NCI-H2227 (cell line): ENCODE results near the gene KIF1A.
"Not testable (repeated sequence)": the region's sequence is repeated elsewhere in the genome, so short reads cannot be mapped to it uniquely, and the experiment has no call there.

ENCODE experiments used
- DNase-seq: peaks from one replicate; lab custom pipeline; 2025; ENCODE audit not compliant: unreplicated experiment; lab: John Stamatoyannopoulos, UW

Gene KIF1A

DNA sequence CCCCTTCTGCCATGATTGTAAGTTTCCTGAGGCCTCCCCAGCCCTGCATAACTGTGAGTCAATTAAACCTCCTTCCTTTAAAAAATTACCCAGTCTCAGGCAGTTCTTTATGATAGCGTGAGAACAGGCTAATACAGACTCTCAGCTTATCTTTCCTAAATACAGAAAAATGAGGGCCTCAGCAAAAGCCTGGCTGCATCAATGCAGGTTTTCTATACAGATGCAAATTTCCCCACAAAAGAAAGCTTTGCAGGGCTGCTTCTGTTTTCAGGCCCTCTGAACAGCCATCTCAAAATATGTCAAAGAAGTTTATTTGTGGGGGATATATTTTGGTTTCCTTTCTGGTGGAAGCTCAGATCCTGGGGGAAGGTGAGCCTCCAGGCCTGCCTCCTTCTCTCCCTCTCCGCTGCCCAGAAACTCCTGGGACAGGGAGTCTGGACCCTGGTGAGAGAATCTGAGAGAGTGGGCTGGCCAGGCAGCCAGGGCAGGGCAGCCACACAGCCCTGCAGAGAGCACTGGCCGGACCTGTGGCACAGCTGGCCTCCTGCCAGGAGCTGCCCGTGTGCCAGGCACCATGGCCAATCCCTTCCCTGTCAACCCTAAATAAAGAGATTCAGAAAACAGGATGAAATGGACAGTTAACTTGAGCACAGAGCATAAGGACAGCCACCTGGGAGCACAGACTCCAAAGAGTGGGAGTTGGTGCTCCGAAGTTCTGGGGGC is 27.0 kb upstream of the KIF1A start:
- no peak for DNase-seq

DNA sequence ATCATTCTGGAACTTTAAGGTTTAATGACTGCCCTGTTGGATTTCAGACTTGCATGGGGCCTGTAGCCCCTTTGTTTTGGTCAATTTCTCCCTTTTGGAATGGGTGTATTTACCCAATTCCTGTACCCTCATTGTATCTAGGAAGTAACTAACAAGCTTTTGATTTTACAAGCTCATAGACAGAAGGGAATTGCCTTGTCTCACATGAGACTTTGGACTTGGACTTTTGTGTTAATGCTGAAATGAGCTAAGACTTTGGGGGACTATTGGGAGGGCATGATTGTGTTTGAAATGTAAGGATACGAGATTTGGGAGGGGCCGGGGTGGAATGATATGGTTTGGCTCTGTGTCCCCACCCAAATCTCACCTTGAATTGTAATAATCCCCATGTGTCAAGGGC is 26.3 kb upstream of the KIF1A start:
- DNase-seq, result not testable (repeated sequence)

GRCh38 chr2:240840435-240841060 is 20.5 kb upstream of the KIF1A start:
- DNase-seq, result peak; percentile 73

DNA sequence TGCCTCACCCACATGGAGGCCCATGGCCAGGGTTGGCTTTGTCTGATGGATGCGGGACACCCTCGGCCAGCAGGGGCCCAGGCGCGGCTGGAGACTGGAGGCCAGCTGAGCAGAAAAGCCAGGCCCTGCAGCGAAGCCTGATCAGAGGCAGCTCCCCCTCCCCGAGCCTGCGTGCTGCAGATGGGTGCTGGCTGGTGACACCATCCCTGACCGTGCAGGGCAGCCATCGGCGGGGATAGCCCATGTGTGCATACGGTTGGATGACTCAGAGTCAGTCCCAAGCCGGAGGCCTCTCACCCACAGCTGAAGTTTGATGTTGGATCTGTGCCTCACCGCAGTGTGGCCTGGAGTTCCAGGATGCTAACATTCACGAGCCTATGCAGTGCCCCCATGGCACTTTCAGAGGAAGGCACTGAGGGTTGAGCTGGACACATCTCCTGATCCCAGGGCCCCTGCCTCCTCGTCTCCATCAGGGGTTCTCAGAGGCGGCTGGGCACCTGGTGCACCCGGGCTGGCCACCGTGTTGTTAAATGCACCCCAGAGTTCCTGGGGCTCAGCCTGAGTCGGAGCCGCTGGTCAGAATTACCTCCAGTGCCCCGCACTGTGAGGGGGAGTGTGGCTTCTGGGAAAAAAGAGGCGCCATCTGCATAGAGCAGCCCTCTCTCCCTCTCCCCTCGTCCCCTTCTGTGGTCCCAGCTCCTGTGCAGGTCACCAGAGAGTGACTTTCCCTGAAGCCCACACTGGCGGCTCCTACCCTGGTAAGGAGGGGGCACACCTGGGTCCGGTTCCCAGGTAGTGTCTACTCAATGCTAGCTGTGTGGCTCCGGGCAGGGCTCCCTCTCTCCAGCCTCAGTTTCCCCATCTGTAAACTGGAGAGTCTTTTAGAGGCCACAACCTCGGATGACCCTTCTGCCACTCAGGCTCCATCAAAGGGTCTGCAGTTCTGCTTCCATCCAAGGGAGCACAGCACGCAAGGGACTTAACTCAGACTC is 19.4 kb upstream of the KIF1A start:
- DNase-seq, result no peak

DNA sequence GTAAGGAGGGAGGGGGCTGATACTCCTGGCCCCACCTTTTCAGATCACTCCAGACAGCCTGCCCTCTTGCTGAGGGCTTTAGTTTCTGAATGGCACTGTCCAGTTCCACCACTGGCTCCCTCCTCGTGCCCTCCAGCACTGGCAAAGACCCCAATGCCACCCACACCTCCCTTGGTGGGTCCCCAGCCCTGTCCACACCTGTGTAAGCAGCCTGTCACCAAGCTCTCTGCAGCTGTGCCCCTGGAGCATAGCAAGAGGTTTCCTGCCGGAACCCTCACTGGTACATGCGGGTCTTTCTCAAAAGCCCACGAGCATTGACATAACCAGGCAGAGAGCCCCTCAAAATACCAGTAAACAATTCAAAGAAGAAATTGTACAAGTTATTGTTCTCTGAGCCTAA is 17.6 kb upstream of the KIF1A start:
- DNase-seq, result no peak

GRCh38 chr2:240836781-240837467 is 16.9 kb upstream of the KIF1A start:
- no peak for DNase-seq

DNA sequence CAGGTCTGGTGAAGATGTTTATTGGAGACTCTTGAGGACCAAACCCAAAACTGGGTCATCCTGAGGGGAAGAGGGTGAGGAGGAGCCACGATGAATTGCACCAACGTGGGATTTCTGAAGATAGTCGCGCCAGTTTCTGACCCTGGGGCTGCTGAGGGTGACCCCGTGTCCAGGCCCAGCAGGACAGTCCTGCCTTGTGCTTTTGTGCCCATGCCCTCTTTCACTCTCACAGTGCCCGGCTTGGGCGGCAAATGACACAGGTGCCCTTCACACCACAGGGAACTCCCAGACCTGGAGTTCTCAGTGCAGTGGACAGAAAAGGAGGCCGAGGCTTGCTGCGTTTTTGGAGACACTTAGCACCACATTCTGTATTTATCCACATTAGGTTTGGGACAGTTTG is 15.5 kb upstream of the KIF1A start:
- DNase-seq, result no peak

DNA sequence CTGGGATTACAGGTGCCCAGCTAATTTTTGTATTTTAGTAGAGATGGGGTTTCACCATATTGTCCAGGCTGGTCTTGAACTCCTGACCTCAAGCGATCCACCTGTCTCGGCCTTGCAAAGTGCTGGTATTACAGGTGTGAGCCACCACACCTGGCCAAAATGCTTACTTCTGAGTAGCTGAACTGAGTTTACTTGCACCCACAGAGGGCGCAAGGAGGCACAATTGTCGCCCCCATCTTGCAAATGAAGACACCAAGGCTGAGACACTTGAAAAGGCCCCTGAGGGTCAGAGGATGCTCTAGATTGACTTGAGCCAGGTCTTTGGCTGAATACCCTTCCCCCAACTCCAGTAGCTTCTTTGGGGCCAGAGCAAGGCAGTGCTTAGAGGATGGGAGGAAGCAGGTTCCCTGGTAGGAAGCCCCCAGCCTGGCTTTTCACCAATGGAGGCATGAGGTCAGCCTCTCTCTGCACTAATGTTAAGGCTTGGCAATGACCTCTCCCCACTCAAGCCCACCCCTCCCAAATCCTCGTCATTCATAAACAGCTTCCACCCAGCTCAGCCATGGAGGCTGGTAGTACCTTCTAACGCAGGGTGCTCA is 14.5 kb upstream of the KIF1A start:
- DNase-seq, result no peak

- no peak for DNase-seq
These were observed 13.8 kb upstream of the KIF1A start for GRCh38 chr2:240833724-240834285.

DNA sequence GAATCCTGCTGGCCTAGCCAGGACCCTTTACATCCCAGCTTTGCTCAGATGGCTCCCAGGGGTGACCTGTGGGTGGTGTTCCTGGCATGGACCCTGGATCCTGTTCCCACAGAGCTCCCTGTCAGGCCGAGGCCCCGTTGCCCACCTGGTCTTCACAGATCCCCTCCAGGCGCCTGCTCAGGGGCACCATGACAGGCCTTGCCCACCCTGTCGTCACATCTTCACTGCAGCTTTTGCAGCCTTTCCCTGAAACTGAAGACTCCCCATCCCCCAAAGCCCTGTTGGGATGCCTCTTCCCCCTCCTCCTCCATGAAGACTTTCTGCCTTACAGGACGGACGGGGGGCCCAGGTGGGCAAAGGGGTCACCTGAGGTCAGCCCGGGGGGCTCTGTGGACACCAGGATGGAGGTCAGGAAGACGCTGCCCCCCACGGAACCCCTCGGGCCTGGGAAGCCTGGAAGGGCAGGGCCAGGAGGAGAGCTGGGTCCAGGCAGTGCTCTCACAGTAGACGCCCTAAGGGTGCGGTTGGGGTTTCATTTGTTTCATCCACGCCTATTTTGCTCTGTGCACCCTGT is 13.0 kb upstream of the KIF1A start:
- no peak for DNase-seq

DNA sequence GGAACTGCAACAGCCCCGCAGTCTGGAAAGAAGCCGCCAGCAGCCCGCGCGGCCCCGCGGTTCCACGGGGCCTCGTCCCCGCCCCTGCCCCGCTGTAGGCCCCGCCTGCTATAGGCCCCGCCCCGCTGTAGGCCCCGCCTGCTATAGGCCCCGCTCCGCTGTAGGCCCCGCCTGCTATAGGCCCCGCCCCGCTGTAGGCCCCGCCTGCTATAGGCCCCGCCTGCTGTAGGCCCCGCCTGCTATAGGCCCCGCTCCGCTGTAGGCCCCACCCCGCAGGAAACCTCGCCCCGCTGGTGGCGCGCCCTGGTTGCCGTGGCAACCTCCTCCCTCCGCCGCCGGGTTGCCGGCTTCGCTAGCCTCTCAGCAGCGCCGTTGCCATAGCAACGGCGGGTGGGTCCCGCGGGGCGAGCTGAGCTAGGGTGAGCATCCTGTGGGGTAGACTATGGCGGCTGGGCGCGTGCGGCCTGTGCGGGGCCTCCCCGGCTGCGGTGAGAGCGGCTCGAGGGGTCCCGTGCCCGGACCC is 12.2 kb upstream of the KIF1A start:
- DNase-seq, result peak; percentile 99

DNA sequence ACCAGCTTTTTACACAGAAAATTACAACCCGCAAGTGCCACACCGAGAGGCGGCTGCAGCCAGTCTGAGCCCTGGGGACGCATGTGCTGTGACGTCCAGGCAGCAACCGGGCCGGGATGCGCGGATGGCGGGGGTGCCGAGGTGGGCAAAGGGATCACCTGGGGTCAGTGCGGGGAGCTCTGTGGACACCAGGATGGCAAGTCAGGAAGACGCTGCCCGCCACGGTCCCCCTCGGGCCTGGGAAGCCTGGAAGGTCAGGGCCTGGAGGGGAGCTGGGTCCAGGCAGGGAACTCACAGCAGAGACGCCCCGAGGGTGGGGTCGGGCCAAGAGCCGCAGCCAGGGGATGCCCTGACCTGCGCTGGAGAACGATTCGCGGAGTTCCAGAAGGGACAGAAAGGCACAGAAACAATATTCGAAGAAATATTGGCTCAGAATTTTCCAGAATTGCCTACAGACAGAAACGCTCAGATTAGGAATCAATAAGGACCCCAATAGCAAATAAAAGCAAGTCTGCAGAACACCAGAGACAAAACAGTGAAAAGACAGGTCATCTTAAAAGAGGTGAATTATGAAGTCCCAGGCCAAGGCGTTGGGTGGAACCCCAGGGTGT is 11.7 kb upstream of the KIF1A start:
- DNase-seq, result peak; percentile 37

DNA sequence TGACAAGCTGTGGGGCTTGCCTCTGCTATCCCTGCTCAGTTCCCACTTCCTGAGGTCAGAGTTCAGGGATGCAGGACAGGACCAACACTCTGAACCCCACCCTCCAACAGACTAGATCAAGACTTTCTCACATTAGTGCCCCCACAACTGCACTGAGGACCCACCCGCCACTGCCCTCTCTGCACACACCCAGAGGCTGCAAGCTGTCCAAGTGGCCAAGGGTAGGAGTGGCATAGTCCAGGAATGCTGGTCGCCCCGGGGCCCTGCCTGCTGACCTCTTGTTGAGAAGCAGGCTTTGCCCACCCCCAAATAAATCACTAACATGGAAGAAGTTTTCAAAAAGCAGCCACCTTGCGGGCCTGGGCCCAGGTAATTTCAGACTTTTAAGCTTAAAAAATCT is 5.5 kb upstream of the KIF1A start:
- no peak for DNase-seq

DNA sequence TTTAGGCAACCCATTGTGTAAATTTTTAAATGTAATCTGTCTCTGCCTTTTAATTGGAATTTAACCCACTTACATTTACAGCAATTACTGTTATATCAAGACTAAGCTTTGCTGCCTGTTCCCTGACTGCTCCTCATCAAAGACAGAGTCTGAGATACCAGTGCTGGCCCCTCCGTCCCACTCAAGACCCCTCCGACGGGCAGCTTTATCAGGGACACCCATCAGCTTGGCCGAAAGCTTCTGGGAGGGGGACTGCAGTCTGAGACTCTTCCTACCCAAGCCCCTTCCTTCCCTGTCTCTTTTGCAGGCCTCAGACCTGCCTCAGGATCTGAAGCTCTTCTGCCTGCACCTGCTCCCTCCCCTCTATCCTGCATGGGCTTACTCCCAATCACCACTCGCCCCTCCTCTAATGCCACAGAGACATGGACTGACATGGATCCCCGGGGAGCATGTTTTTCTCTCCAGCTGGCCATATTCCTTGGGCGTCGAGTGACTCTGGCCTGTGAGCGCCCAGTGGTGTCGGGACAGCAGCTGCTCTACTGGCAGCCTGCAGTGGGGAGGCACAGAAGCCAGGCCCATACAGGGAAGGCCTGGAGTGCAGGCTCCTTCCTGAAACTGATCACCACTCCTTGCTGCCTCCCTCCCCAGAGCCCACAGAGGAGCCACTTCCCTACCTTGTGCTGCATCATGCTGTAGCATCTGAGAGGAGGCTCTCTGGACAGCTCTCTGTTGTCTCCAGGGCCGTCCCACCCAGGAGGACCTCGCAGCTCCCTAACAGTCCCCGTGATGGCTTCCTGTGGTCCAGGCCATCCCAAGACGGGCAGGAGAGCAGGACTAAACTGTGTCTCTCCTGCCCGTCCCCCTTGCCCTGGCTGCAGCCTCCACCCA is 3.7 kb upstream of the KIF1A start:
- DNase-seq, result no peak

DNA sequence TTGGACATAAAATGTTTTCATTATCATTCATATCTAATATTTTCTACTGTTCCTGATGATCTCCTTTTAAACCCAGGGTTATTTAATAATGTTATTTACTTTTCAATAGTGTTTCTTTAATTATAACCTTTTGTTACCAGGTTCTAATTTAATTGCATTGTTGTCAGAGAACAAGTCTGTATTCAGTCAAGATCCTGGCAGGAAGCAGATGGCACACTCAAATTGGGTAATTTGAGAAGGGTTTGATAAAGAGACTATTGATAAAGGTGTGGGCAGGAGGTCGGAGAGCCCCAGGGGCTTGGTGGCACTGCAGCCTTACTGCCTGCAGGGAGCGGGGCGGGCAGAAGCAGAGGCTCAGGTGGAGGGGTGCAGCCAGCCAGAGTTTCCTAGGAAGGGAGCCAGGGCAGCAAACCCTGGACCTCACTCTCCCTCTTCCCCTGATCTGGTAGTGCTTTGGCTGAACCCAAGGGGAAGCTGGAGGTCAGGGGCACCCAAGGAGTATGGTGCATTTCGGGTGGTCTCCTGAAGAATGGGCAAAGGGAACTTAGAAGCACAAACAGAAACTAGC is 2.3 kb upstream of the KIF1A start:
- DNase-seq, result no peak

GRCh38 chr2:240821429-240821778 is 1.4 kb upstream of the KIF1A start:
- no peak for DNase-seq

- peak; percentile 85 for DNase-seq
These were observed 799 bp upstream of the KIF1A start for GRCh38 chr2:240820607-240821428.
